Sigmoid colon (tissue), 7 donors: Measurements from ENCODE around the gene GAPVD1. TPM values are rescaled to one million over a fixed set of nuclear protein-coding genes. Genes with fewer than 3 reads are reported as not detected.
"Not testable (repeated sequence)": the region's sequence is repeated elsewhere in the genome, so short reads cannot be mapped to it uniquely, and the experiment has no call there.

Source experiments
- DNase-seq: peaks from one replicate; pipeline ENCODE4 v3.0.0-alpha.2; 2019
- H3K27ac ChIP-seq, 4 donors: fragments of 200-600 bp; sonication (generic); one replicate each; pipeline ENCODE4 v1.5.1; 2016 to 2019; ENCODE audit warnings: mild to moderate bottlenecking in 1 of 4
- H3K27me3 ChIP-seq, 3 donors: fragments of 200-600 bp; sonication (generic); one replicate each; pipeline ENCODE4 v1.5.1; 2019; ENCODE audit warnings: mild to moderate bottlenecking in 1 of 3
- H3K36me3 ChIP-seq, 4 donors: fragments of 200-600 bp; sonication (generic); one replicate each; pipeline ENCODE4 v1.5.1; 2016 to 2019
- H3K4me1 ChIP-seq, 4 donors: fragments of 200-600 bp; sonication (generic); one replicate each; pipeline ENCODE4 v1.5.1; 2017 to 2019
- H3K4me3 ChIP-seq, 4 donors: fragments of 200-600 bp; sonication (generic); one replicate each; pipeline ENCODE4 v1.5.1; 2017 to 2019; ENCODE audit warnings: mild to moderate bottlenecking in 2 of 4, moderate library complexity in 1 of 4
- H3K9me3 ChIP-seq, 4 donors: fragments of 200-600 bp in 3 of 4; sonication (generic) in 3 of 4; one replicate each; pipeline versions ENCODE4 v1.5.1 to v1.6.1; 2013 to 2019
- EP300 ChIP-seq, 4 donors: sonication (generic); formaldehyde crosslinking; IDR thresholded peaks; one replicate each; pipeline ENCODE4 v1.6.1; 2017; ENCODE audit warnings: antibody characterized with exemption in 4 of 4
- POLR2A ChIP-seq, 2 donors: fragments of 450-650 bp; IDR thresholded peaks; one replicate each; pipeline ENCODE4 v1.6.1; 2016; ENCODE audit warnings: antibody characterized with exemption in 2 of 2, mild to moderate bottlenecking in 2 of 2, moderate library complexity in 2 of 2
- POLR2AphosphoS5 ChIP-seq, 4 donors: sonication (generic); formaldehyde crosslinking; IDR thresholded peaks; one replicate each; pipeline ENCODE4 v1.6.1; 2017; ENCODE audit warnings: antibody characterized with exemption in 4 of 4
- WGBS, 2 donors: extraction: QIAGEN DNeasy Blood & Tissue Kit; methylation state at CpG; one replicate each; pipeline ENCODE4 v1.1.7; 2013; 5-methylcytosine and 5-hydroxymethylcytosine counted together
- intact Hi-C: fragments of 100-400 bp; cut with DNase I; formaldehyde crosslinking; loops from one replicate; pipeline ENCODE4 v1.15.1; 2023
- polyA plus RNA-seq, 3 donors: library from polyadenylated mRNA; stranded (reverse); fragments of 200-250 nt; gene quantifications; one replicate each; pipeline ENCODE4 v1.2.3, GENCODE V29; 2013
- total RNA-seq, 4 donors: library from RNA; depleted of rRNA; stranded (reverse); fragments of >200 nt; gene quantifications; one replicate each; pipeline ENCODE4 v1.1.0, GENCODE V29; 2016
- TF ChIP-seq, protein P1 (sequence below), 4 experiments: fragments of 450-650 bp in 3 of 4; fragments of 200-600 bp in 1 of 4; IDR thresholded peaks; one replicate each; pipeline ENCODE4 v1.5.1; 2016 to 2019; ENCODE audit warnings: antibody characterized with exemption in 4 of 4, mild to moderate bottlenecking in 3 of 4, moderate library complexity in 2 of 4
- donor health status: healthy with polysubstance abuse.
- donor health status: Bipolar disorder and iron deficiency.
- donor health status: healthy.

GAPVD1 gene
- total and polyA plus RNA-seq, 7 donors: 3.0 to 182 (median 44.9) TPM

DNA sequence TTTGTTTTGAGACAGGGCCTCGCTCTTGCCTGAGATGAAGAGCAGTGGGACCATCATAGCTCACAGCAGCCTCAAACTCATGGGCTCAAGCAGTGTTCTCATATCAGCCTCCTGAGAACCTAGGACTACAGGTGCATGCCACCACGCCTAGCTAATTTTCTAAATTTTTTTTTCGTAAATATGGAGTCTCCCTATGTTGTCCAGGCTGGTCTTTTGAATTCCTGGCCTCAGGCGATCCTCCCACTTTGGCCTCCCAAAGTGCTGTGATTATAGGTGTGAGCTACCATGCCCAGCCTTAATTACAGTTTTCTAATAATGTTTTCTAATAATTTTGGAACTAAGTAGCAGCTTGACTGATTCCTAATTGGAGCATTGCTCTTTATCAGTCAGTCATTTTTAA, 15.1 kb downstream of the GAPVD1 start:
- H3K9me3 ChIP-seq: no peaks in the 10 kb centered on the region
- TF ChIP-seq POLR2AphosphoS5 (IDR thresholded peaks at IDR 0.05) (no peak), EP300 (IDR thresholded peaks at IDR 0.05) (no peak), POLR2A (IDR thresholded peaks at IDR 0.05) (no peak)
- TF ChIP-seq, protein P1, sequence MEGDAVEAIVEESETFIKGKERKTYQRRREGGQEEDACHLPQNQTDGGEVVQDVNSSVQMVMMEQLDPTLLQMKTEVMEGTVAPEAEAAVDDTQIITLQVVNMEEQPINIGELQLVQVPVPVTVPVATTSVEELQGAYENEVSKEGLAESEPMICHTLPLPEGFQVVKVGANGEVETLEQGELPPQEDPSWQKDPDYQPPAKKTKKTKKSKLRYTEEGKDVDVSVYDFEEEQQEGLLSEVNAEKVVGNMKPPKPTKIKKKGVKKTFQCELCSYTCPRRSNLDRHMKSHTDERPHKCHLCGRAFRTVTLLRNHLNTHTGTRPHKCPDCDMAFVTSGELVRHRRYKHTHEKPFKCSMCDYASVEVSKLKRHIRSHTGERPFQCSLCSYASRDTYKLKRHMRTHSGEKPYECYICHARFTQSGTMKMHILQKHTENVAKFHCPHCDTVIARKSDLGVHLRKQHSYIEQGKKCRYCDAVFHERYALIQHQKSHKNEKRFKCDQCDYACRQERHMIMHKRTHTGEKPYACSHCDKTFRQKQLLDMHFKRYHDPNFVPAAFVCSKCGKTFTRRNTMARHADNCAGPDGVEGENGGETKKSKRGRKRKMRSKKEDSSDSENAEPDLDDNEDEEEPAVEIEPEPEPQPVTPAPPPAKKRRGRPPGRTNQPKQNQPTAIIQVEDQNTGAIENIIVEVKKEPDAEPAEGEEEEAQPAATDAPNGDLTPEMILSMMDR (IDR thresholded peaks at IDR 0.05): no peak
- intact Hi-C loops: no loop called here
- no peak for DNase-seq
- H3K4me3 ChIP-seq: no peak overlapping the region
- H3K4me1 ChIP-seq: peaks cover 0 to 38% (median 22%) of the 10 kb centered on the region in 4 donors
- H3K27ac ChIP-seq: no peak overlapping the region
- WGBS, 2 donors: 96 to 99% methylated on average over 4 of the region's 4 CpGs
- peaks cover 0 to 5% (median 0%) of the 10 kb centered on the region in 4 donors for H3K36me3 ChIP-seq
- no peaks in the 10 kb centered on the region for H3K27me3 ChIP-seq

DNA sequence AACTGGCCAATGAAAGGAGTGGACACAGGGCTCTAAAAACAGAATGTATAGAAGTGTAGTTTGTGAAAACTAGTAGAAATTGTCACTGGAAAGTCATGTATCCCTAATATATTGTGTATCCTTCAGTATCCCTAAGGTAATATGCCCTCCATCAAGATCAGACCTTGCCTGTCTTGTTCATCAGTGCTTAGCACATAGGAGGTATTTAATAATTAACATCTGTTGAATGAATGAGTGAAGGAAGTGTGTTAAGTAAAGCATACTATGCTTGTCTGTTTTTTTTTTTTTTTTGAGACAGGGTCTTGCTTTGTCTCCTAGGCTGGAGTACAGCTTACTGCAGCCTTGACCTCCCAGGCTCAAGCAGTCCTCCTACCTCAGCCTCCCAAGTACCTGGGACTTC, 15.8 kb downstream of the GAPVD1 start:
- Histone ChIP-seq H3K4me1 (peaks cover 0 to 31% (median 16%) of the 10 kb centered on the region in 4 donors), H3K36me3 (peaks cover 0 to 5% (median 0%) of the 10 kb centered on the region in 4 donors), H3K9me3 (no peaks in the 10 kb centered on the region), H3K27me3 (no peaks in the 10 kb centered on the region), H3K4me3 (no peak overlapping the region), H3K27ac (no peak overlapping the region)
- intact Hi-C loops: no loop called here
- DNase-seq: no peak
- TF ChIP-seq, protein P1 (IDR thresholded peaks at IDR 0.05): no peak
- TF ChIP-seq POLR2AphosphoS5 (IDR thresholded peaks at IDR 0.05) (no peak), EP300 (IDR thresholded peaks at IDR 0.05) (no peak), POLR2A (IDR thresholded peaks at IDR 0.05) (no peak)

DNA sequence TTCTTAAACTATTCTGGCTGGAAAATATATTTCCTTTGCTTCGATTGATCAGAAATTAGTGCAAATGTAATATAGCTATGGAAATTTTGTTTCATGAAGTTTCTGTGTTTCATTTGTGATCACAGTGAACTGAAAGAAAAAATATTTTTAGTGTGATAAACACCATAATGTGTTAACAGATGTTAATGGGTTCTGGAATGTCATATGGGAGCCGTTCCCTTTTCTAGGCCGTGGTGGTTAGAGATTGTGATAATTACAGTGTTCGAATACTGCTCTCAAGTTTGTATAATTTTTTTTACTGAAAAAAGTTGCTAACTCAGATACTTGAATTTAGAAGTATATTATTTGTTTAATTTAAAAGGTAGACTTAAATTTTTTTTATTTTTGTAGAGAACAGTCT, 19.3 kb downstream of the GAPVD1 start:
- H3K9me3 ChIP-seq: no peaks in the 10 kb centered on the region
- H3K4me3 ChIP-seq: no peak overlapping the region
- H3K27me3 ChIP-seq: no peaks in the 10 kb centered on the region
- H3K36me3 ChIP-seq: peaks cover 0 to 5% (median 0%) of the 10 kb centered on the region in 4 donors
- intact Hi-C loops: no loop called here
- 73 to 88% methylated on average over 4 of the region's 4 CpGs for WGBS, 2 donors
- no peak for TF ChIP-seq EP300 (IDR thresholded peaks at IDR 0.05)
- TF ChIP-seq POLR2AphosphoS5 (IDR thresholded peaks at IDR 0.05): no peak
- TF ChIP-seq POLR2A (IDR thresholded peaks at IDR 0.05): no peak
- TF ChIP-seq, protein P1 (IDR thresholded peaks at IDR 0.05): no peak
- no peak for DNase-seq
- peaks cover 0 to 24% (median 9%) of the 10 kb centered on the region in 4 donors for H3K4me1 ChIP-seq
- H3K27ac ChIP-seq: no peak overlapping the region

DNA sequence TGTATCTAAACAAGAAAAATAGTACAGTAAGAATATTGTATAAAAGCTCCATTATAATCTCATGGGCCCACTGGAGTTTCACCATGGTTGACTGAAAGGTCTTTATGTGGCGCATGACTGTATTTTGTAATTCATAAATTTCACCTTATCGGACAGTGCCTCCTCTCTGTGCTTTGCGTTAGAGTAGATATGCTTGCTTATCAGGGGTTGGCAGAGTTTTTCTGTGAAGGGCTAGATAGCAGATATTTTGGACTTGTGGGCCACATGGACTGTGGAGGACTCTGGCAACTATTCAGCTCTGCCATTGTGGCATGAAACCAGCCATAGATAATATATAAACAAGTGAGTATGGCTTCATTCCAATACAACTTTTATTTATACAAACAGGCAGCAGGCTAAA, 23.2 kb downstream of the GAPVD1 start:
- intact Hi-C loops: no loop called here
- H3K27me3 ChIP-seq: no peaks in the 10 kb centered on the region
- 96 to 98% methylated on average over 3 of the region's 3 CpGs for WGBS, 2 donors
- no peak for TF ChIP-seq EP300 (IDR thresholded peaks at IDR 0.05)
- no peak for TF ChIP-seq POLR2AphosphoS5 (IDR thresholded peaks at IDR 0.05)
- TF ChIP-seq POLR2A (IDR thresholded peaks at IDR 0.05): no peak
- TF ChIP-seq, protein P1 (IDR thresholded peaks at IDR 0.05): no peak
- no peak for DNase-seq
- no peak overlapping the region for H3K27ac ChIP-seq
- no peak overlapping the region for H3K4me3 ChIP-seq
- no peaks in the 10 kb centered on the region for H3K9me3 ChIP-seq
- peaks cover 0 to 10% (median 0%) of the 10 kb centered on the region in 4 donors for H3K36me3 ChIP-seq
- H3K4me1 ChIP-seq: peaks cover 0 to 31% (median 25%) of the 10 kb centered on the region in 4 donors

DNA sequence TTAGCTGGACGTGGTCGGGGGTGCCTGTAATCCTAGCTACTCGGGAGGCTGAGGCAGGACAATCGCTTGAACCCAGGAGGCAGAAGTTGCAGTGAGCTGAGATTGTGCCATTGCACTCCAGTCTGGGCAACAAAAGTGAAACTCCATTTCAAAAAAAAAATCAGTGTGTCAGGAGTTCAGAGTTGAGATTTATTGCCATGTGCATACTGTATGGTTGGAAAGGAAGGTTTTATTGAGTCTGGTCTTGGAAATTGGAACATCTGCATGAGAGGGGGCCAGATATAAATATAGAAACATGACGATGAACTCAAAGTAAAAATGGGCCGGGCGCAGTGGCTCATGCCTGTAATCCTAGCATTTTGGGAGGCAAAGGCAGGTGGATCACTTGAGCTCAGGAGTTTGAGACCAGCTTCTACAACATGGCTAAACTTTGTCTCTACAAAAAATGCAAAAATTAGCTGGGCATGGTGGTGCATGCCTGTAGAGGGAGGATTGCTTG, 25.4 kb downstream of the GAPVD1 start:
- H3K4me3 ChIP-seq, H3K36me3 ChIP-seq, DNase-seq, intact Hi-C loops, H3K27me3 ChIP-seq, H3K9me3 ChIP-seq: not testable (repeated sequence)
- TF ChIP-seq POLR2AphosphoS5 (IDR thresholded peaks at IDR 0.05): peak in 3 of 4 donors; percentile 28 to 41 (median 28)
- WGBS, 2 donors: 87 to 93% methylated on average over 7 of the region's 7 CpGs
- Histone ChIP-seq H3K4me1 (peaks cover 0 to 34% (median 24%) of the 10 kb centered on the region in 4 donors), H3K27ac (peak overlapping the region in 2 of 4 donors; percentile 10 to 40)
